Left colon (tissue), 2 donors: Measurements from ENCODE around the gene EVPLL. TPM values are rescaled to one million over a fixed set of nuclear protein-coding genes. Genes with fewer than 3 reads are reported as not detected.
"Not testable (repeated sequence)": the region's sequence is repeated elsewhere in the genome, so short reads cannot be mapped to it uniquely, and the experiment has no call there.

Source experiments
- ATAC-seq: fragments of 200-7000 bp; cut with Tn5 transposase; one replicate; pipeline ENCODE4 v1.9.1; 2020; ENCODE audit warnings: mild to moderate bottlenecking, moderate library complexity
- DNase-seq, 2 donors: peaks; one replicate each; pipeline ENCODE4 v3.0.0-alpha.2; 2020
- intact Hi-C, 2 donors: fragments of 100-400 bp; cut with DNase I in 1 of 2; cut with micrococcal nuclease in 1 of 2; formaldehyde crosslinking; loops; one replicate each; pipeline versions ENCODE4 v1.11.2 to v1.14.0; 2022; cut with DNase I, micrococcal nuclease
- long read RNA-seq: library from polyadenylated mRNA; unstranded; transcript quantifications from one replicate; pipeline ENCODE4 v2.0.0, GENCODE V29; 2021
- total RNA-seq, 2 donors: library from RNA; stranded (reverse); fragmentation: NEBNext Ultra II Directional; extraction: Animal tissue kit (Norgen Biotek cat#: 25700); gene quantifications; one replicate each; pipeline ENCODE4 v1.2.1, GENCODE V29; 2021
- donor health status: DM: no; HTN: no; CAD: no.
- donor health status: DM: yes; HTN: yes; CAD: no.

The EVPLL gene
- total RNA-seq, result under 1 TPM; 0.12 to 0.22 TPM
- long read RNA-seq, result 0 reads

DNA sequence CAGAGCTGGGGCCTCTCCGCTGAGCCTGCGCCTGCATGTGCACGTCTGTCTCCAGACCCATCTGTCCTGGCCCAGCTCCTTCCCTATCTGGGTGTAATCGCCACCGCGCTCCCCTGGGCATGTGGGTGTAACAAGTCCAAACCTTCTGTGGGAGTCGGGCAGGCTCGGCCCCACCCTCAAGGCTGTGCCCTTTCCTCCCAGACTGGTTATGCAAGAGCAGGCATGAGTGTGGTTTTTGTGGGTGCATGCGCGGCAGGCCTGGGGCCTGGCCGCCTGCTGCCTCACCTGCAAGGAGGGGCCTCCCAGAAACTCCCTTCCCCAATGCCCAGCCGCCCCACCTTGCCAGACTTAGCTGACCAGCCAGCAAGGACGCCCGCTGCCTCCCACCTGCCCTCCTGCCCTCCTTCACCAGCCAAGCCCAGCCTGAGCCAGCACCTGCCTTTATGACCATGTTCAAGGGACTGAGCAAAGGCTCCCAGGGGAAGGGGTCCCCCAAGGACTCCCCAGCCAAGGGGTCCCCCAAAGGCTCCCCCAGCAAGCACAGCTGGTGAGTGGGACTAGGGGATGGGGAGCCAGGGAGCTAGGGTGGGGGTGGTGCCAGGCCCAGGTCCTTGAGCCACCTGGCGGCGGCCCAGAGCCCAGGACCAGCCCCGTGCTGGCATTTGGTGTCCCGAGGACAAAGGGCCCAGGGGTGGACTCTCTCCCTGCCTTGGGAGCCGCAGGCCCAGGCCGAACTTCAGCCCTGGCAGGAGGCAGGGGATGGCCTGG, at the start of gene EVPLL:
TSS of gene EVPLL (plus strand) at position 342 of the 768 bp plus-strand sequence. CDS start 3,160 bp downstream, outside the sequence.
- intact Hi-C loops, result no loop called here
- ATAC-seq (peak; percentile 83), DNase-seq (peak; percentile 68 to 73)

DNA sequence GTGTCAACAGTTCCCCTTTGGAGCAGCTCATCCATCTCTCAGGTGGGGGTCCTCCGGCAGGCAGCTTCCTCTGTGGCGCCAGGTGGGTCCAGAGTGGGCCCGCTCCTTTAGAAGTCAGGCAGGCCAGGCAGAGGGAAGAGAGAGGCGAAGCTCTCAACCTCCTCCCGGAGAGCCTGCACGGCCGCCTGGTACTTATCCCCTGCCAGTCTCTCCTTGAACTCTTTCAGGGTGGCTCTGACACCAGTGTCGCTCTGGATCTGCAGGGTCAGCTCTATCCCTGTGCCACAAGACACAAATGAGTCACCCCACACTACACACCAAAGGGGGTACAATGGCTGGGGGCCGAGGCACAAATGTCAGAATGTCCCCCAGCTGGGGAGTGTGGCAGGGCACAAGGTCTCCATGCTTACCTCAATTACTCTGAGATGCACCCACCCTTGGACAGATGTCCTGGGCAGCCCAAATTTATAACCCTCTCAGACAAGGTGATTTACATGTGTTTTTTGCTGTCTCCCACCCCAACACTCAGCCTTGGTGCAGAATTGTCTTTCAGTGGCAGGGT, 48.9 kb upstream of the EVPLL start:
- intact Hi-C loops, result no loop called here
- DNase-seq (no peak), ATAC-seq (no peak)

- intact Hi-C loops, result no loop called here
- no peak for ATAC-seq
- no peak for DNase-seq
Observed at GRCh38 chr17:18331879-18332278, 45.7 kb upstream of the EVPLL start.

- intact Hi-C loops, result no loop called here
- ATAC-seq, result no peak
- no peak for DNase-seq
Observed at GRCh38 chr17:18332909-18333489, 44.6 kb upstream of the EVPLL start.

DNA sequence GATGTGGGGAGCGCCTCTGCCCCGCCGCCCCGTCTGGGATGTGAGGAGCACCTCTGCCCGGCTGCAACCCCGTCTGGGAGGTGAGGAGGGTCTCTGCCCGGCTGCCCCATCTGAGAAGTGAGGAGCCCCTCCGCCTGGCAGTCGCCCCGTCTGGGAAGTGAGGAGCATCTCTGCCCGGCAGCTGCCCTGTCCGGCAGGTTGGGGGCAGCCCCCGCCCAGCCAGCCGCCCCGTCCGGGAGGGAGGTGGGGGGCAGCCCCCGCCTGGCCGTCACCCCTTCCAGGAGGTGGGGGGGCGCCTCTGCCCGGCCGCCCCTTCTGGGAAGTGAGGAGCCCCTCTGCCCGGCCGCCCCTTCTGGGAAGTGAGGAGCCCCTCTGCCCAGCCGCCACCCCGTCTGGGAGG, 39.4 kb upstream of the EVPLL start:
- ATAC-seq, intact Hi-C loops, DNase-seq: not testable (repeated sequence)

DNA sequence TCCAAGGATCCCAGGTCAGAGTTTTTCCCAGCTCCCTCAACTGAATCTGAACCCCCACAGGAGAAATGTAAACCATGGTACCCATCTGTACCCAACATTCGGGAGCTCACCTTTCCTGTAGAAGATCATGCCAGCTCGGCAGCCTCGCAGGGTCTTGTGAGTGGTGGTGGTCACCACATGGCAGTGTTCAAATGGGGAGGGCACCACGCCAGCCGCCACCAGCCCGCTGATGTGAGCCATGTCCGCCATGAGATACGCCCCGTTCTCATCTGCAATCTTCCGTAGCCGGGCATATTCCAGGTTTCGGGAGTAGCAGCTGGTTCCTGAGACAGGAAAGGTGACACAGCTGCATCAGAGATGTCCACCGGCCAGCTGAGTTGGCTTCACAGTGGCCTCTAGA, 37.6 kb upstream of the EVPLL start:
- ATAC-seq (no peak), DNase-seq (no peak)
- intact Hi-C loops, result no loop called here

DNA sequence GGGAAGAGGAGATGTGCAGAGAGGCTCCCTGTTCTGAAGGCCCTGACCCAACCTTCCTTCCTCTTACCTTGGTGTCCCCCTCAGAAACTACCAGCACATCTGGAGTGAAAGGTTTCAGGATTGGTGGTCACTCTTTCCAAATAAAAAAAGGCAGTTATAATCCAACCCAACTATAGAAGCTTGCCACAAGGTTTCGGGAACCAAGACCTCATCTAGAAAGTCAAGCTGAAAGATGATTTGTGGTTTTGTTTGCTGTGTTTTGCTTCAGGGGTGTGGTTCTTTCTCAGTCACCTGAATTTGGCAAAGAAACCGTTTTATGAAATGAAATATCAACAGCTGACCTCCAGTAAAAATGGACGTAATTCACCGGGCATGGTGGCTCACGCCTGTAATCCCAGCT, 33.6 kb upstream of the EVPLL start:
- no peak for ATAC-seq
- intact Hi-C loops, result no loop called here

GRCh38 chr17:18353541-18353940, 24.0 kb upstream of the EVPLL start:
- intact Hi-C loops, result no loop called here

More for the DNA sequence above, 33.6 kb upstream of the EVPLL start:
- no peak for DNase-seq

GRCh38 chr17:18356624-18357023, 21.0 kb upstream of the EVPLL start:
- ATAC-seq (no peak), DNase-seq (no peak)
- intact Hi-C loops, result no loop called here

More at GRCh38 chr17:18353541-18353940, 24.0 kb upstream of the EVPLL start:
- ATAC-seq (no peak), DNase-seq (no peak)

DNA sequence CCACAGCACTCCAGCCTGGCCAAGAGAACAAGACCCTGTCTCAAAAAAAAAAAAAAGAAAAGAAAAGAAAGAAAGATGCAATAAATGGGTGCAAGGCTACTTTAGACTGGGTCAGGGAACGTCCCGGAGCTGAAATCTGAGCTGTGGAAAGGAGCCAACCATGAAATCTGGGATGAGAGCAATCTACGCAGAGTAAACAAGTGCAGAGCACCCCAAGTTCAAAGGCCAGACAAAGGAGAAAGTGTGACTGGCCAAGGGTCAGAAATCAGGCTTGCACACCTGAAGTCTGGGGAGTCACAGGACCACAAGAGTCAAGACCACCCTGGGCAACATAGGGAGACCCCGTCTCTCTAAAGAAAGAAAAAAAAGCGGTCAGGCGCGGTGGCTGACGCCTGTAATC, 17.1 kb upstream of the EVPLL start:
- DNase-seq (no peak), ATAC-seq (no peak)
- intact Hi-C loops, result no loop called here

DNA sequence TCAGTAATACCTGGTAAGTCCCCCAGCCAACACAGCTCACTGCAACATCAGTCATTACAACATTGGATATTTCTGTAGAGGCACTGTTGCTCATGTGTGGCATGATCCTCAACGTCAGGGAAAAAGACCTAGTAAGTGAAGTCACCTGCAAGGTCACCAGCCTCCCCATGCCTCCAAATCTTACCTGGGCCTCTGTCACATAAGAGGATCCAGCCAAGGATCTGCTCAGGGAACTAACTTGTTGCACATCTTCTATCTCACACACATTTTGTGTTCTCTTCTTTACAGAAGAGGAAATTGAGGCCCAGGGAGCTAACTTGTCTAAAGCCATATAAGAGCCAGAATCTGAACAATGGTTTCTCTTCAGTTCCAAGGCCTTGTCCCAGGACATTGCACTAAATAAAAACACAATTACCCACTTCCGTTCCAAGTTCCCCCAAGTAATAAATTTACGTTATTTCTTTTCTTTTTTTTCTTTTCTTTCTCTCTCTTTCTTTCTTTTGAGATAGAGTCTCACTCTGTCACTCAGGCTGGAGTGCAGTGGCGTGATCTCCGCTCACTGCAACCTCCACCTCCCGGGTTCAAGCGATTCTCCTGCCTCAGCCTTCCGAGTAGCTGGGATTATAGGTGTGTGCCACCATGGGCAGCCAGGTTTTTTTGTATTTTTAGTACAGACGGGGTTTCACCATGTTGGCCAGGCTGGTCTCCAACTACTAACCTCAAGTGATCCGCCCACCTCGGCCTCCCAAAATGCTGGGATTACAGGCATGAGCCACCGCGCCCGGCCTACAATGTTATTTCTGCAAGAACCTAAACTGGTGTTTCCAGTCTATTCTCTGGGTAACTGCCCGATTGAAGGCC, 15.5 kb upstream of the EVPLL start:
- DNase-seq, result no peak
- no peak for ATAC-seq
- intact Hi-C loops, result no loop called here

DNA sequence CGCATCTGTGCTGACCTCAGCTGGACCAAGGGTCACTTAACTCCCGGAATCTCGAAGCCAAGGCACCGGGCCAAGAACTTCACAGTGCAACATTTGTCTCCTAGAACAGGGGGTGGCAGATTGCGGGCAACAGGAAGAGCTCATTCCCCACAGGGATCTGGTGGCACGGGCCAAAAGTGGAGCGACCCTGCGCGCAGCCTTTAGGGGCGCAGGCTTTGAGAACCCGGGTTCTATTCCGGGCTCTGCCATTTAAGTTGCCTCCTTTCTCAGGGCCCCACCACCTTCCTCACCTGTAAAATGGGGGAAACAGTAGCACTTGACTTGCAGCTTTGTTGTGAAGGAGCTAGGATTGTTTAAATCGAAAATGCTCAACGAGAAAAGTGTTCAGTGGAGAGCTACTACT, 14.9 kb upstream of the EVPLL start:
- intact Hi-C loops, result no loop called here
- ATAC-seq, result peak; percentile 53
- DNase-seq, result peak; percentile 74 to 76

- intact Hi-C loops, result no loop called here
- peak; percentile 94 to 95 for DNase-seq
- ATAC-seq, result peak; percentile 99
Observed at GRCh38 chr17:18363101-18364049, 14.2 kb upstream of the EVPLL start, which contains the start of gene SHMT1. Gene SHMT1, minus strand, starts transcription at chr17:18363550. Its CDS starts 7,569 bp downstream, at chr17:18355981.

DNA sequence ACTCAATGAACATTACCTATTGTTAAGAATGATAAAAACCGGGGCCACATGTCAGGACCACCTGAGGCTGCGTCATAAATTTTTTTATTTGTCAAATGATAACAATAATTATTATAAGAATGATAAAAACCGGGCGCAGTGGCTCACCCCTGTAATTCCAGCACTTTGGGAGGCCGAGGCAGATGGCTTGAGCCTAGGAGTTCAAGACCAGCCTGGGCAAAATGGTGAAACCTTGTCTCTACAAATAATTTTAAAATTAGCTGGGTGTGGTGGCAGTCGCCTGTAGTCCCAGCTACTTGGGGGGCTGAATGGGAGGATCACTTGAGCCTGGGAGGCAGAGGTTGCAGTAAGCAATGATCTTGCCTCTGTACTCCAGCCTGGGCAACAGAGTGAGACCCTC, 13.4 kb upstream of the EVPLL start:
- ATAC-seq (no peak), DNase-seq (no peak)
- intact Hi-C loops, result no loop called here

GRCh38 chr17:18368946-18369345, 8.6 kb upstream of the EVPLL start:
- intact Hi-C loops, result no loop called here
- DNase-seq (no peak), ATAC-seq (no peak)

- no peak for ATAC-seq
- DNase-seq, result no peak
- intact Hi-C loops, result no loop called here
Observed at GRCh38 chr17:18370761-18371160, 6.8 kb upstream of the EVPLL start.

DNA sequence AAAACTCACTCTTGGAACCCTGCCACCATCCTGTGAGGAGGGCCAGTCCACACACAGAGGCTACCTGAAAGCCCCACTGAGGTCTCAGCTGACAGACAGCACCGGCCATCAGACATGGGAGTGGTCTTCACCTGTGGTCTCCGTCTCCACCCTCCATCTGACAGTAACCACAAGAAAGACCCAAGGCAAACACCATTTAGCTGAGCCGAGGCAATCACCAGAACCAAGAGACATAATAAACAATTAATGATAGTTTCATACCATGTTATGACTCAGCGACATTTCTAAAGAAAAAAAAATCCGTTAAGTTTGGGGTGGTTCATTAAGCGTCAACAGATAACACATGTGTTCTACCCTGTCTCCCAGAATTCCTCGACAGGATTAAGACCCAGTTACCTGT, 6.1 kb upstream of the EVPLL start:
- intact Hi-C loops, result no loop called here
- no peak for ATAC-seq

GRCh38 chr17:18373181-18373580, 4.4 kb upstream of the EVPLL start:
- DNase-seq, intact Hi-C loops, ATAC-seq: not testable (repeated sequence)

More for the DNA sequence above, 6.1 kb upstream of the EVPLL start:
- no peak for DNase-seq
